ENCODE data around the gene MVK. TPM values are rescaled to one million over a fixed set of nuclear protein-coding genes. Genes with fewer than 3 reads are reported as not detected.
"Not testable (repeated sequence)": the region's sequence is repeated elsewhere in the genome, so short reads cannot be mapped to it uniquely, and the experiment has no call there.

MVK gene
- total RNA-seq, 4 donors from 2014 or later: 17.2 to 157 (median 25.4) TPM

GRCh38 chr12:109600995-109601394 lies 27.4 kb downstream of the MVK start:
- no peak for DNase-seq
- H3K9me3 ChIP-seq: no peaks in the 10 kb centered on the region
- H3K27ac ChIP-seq: no peak overlapping the region
- peaks cover 2 to 6% (median 3%) of the 10 kb centered on the region in 4 donors for H3K4me1 ChIP-seq
- H3K27me3 ChIP-seq: peaks cover 2% of the 10 kb centered on the region
- intact Hi-C loops (cut with DNase I; ENCODE audit: low total_unique reads) (no loop called here), in situ Hi-C loops (cut with MboI; ENCODE audit: low pct_ligation_motif_present in 1 of 4, low pct_unique_long_range_greater_than_20kb in 1 of 4, low sequenced_read_pairs in 3 of 4) (loop anchor here in 1 of 4 donors (10.0 kb wide), 1 partner anchor 174 kb away; no protein-coding TSS in a partner anchor)
- WGBS, 2 donors (ENCODE audit: low coverage in 1 of 2): 96% methylated on average over 8 of the region's 8 CpGs; no CpG with 5 or more reads in 1 of the 2 donors
- no peak overlapping the region for H3K4me3 ChIP-seq
- no peak for TF ChIP-seq EP300 (IDR thresholded peaks at IDR 0.05; ENCODE audit: low read depth)
- TF ChIP-seq POLR2AphosphoS5 (IDR thresholded peaks at IDR 0.05): no peak
- TF ChIP-seq POLR2A (IDR thresholded peaks at IDR 0.05): no peak
- TF ChIP-seq CTCF (IDR thresholded peaks at IDR 0.05): no peak
- H3K36me3 ChIP-seq: no peaks in the 10 kb centered on the region

- H3K27me3 ChIP-seq: peaks cover 7% of the 10 kb centered on the region
- no peak overlapping the region for H3K4me3 ChIP-seq
- TF ChIP-seq POLR2AphosphoS5 (IDR thresholded peaks at IDR 0.05) (no peak), POLR2A (IDR thresholded peaks at IDR 0.05) (no peak), EP300 (IDR thresholded peaks at IDR 0.05; ENCODE audit: low read depth) (no peak), CTCF (IDR thresholded peaks at IDR 0.05) (no peak)
- in situ Hi-C loops (cut with MboI; ENCODE audit: low pct_ligation_motif_present in 1 of 4, low pct_unique_long_range_greater_than_20kb in 1 of 4, low sequenced_read_pairs in 3 of 4): loop anchor here in 1 of 4 donors (10.0 kb wide), 1 partner anchor 173 kb away; no protein-coding TSS in a partner anchor
- H3K27ac ChIP-seq: no peak overlapping the region
- H3K4me1 ChIP-seq: peaks cover 2 to 7% (median 3%) of the 10 kb centered on the region in 4 donors
- no peaks in the 10 kb centered on the region for H3K36me3 ChIP-seq
- DNase-seq: no peak
- no peaks in the 10 kb centered on the region for H3K9me3 ChIP-seq
- intact Hi-C loops (cut with DNase I; ENCODE audit: low total_unique reads): no loop called here
- 90% methylated on average over 8 of the region's 8 CpGs; no CpG with 5 or more reads in 1 of the 2 donors for WGBS, 2 donors (ENCODE audit: low coverage in 1 of 2)
These were observed 28.0 kb downstream of the MVK start for GRCh38 chr12:109601557-109601956.

GRCh38 chr12:109602132-109602531 lies 28.5 kb downstream of the MVK start:
- H3K9me3 ChIP-seq; H3K27ac ChIP-seq; H3K36me3 ChIP-seq; H3K4me3 ChIP-seq; DNase-seq; intact Hi-C loops (cut with DNase I; ENCODE audit: low total_unique reads): not testable (repeated sequence)
- H3K4me1 ChIP-seq: peaks cover 2 to 11% (median 3%) of the 10 kb centered on the region in 4 donors
- peaks cover 13% of the 10 kb centered on the region for H3K27me3 ChIP-seq
- 89 to 90% methylated on average over 4 to 5 of the region's 5 CpGs for WGBS, 2 donors (ENCODE audit: low coverage in 1 of 2)
- in situ Hi-C loops (cut with MboI; ENCODE audit: low pct_ligation_motif_present in 1 of 4, low pct_unique_long_range_greater_than_20kb in 1 of 4, low sequenced_read_pairs in 3 of 4): loop anchor here in 1 of 4 donors (10.0 kb wide), 1 partner anchor 173 kb away; no protein-coding TSS in a partner anchor

- Histone ChIP-seq H3K27ac (no peak overlapping the region), H3K36me3 (no peaks in the 10 kb centered on the region), H3K4me3 (no peak overlapping the region), H3K27me3 (peaks cover 22% of the 10 kb centered on the region), H3K4me1 (peaks cover 0 to 5% (median 0%) of the 10 kb centered on the region in 4 donors), H3K9me3 (no peaks in the 10 kb centered on the region)
- WGBS, 2 donors (ENCODE audit: low coverage in 1 of 2): 77% methylated on average over 3 of the region's 3 CpGs; no CpG with 5 or more reads in 1 of the 2 donors
- in situ Hi-C loops (cut with MboI; ENCODE audit: low pct_ligation_motif_present in 1 of 4, low pct_unique_long_range_greater_than_20kb in 1 of 4, low sequenced_read_pairs in 3 of 4) (loop anchor here in 1 of 4 donors (10.0 kb wide), 1 partner anchor 171 kb away; no protein-coding TSS in a partner anchor), intact Hi-C loops (cut with DNase I; ENCODE audit: low total_unique reads) (no loop called here)
- DNase-seq: no peak
- TF ChIP-seq EP300 (IDR thresholded peaks at IDR 0.05; ENCODE audit: low read depth) (no peak), POLR2A (IDR thresholded peaks at IDR 0.05) (no peak), POLR2AphosphoS5 (IDR thresholded peaks at IDR 0.05) (no peak), CTCF (IDR thresholded peaks at IDR 0.05) (no peak)
These were observed 30.6 kb downstream of the MVK start for GRCh38 chr12:109604132-109604585.
